Measurements from ENCODE around the gene ZBED6.

ZBED6 gene

Small RNAs within 50 kb of the gene (small RNA-seq; reads per million reads assigned to genes)
- gene ZC3H11A (ENCODE audit: insufficient read depth), result 1.6 reads per million

Data from mesendoderm (in vitro differentiated cells).